ENCODE data around the gene PLA2G4D. TPM values are rescaled to one million over a fixed set of nuclear protein-coding genes. Genes with fewer than 3 reads are reported as not detected.

PLA2G4D gene
- total RNA-seq, 4 donors from 2014 or later: 0.19 to 5.9 (median 0.23) TPM

DNA sequence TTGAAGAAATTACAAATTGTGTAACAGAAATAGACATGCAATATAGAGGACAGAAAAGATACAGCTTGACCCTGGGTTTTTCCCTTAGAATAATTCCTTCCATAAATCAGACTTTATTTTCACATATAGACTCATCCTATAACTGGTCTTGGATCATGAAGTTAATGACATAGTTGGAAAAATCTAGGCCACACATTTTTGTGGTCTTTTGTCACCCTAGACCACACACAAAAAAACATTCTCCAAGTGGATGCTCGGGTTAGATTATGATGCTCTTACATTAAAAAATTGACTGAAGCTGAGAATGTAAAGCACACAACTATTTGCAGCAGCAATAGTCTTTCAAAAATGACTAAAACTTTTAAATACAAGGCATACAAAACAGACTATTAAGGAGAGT, 7.5 kb upstream of the PLA2G4D start:
- H3K27ac ChIP-seq: no peak overlapping the region
- H3K9me3 ChIP-seq: no peaks in the 10 kb centered on the region
- 74 to 83% methylated on average over 1 of the region's 1 CpG for WGBS, 2 donors
- TF ChIP-seq, protein P1, sequence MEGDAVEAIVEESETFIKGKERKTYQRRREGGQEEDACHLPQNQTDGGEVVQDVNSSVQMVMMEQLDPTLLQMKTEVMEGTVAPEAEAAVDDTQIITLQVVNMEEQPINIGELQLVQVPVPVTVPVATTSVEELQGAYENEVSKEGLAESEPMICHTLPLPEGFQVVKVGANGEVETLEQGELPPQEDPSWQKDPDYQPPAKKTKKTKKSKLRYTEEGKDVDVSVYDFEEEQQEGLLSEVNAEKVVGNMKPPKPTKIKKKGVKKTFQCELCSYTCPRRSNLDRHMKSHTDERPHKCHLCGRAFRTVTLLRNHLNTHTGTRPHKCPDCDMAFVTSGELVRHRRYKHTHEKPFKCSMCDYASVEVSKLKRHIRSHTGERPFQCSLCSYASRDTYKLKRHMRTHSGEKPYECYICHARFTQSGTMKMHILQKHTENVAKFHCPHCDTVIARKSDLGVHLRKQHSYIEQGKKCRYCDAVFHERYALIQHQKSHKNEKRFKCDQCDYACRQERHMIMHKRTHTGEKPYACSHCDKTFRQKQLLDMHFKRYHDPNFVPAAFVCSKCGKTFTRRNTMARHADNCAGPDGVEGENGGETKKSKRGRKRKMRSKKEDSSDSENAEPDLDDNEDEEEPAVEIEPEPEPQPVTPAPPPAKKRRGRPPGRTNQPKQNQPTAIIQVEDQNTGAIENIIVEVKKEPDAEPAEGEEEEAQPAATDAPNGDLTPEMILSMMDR (IDR thresholded peaks at IDR 0.05): no peak
- TF ChIP-seq POLR2A (IDR thresholded peaks at IDR 0.05): no peak
- no peaks in the 10 kb centered on the region for H3K36me3 ChIP-seq
- H3K4me3 ChIP-seq: no peak overlapping the region
- no peaks in the 10 kb centered on the region for H3K27me3 ChIP-seq
- DNase-seq: no peak
- intact Hi-C loops (cut with DNase I): no loop called here
- H3K4me1 ChIP-seq: peaks cover 0 to 18% (median 5%) of the 10 kb centered on the region in 3 donors

DNA sequence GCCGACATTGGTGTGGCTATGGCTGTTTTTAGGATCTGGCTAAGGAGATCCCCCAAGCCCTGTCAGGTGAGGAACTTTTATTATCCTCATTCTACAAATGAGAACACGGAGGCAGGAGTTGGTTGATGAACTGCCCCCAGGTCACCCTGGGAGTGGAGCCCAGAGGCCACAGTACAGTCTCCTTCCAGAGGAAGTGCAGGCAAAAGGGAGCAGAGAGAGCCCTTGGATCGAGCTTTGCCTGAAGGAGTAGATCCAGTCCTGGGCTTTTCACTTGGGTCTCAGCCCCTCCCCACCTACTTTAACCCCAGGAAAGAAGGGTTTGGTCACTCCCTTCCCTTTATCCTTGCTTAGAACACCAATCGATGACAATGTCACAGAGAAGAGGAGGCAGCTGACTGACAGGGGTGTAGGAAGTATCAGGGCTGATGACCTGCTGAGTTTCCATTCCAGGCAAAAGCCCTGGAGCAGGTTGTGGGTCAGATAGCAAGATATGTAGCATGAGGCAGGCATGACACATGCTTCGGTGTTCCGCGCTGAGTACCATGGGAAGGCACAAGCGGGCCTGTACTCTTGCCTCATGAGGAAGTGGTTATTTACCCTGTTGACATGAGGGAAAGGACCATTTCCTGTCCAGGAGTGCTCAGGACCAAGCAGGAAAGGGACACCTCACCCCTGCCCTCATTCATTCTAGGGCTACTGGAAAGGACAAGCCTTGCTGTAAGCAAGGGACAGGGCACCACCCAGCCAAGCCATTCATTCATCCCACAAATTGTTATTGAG, 5.8 kb upstream of the PLA2G4D start:
- TF ChIP-seq, protein P1 (IDR thresholded peaks at IDR 0.05): no peak
- Histone ChIP-seq H3K36me3 (no peaks in the 10 kb centered on the region), H3K27me3 (no peaks in the 10 kb centered on the region), H3K4me3 (no peak overlapping the region), H3K27ac (peak overlapping the region in 2 of 4 donors; percentile 21 to 37), H3K4me1 (peaks cover 0 to 5% (median 2%) of the 10 kb centered on the region in 3 donors), H3K9me3 (no peaks in the 10 kb centered on the region)
- no peak for DNase-seq
- WGBS, 2 donors: 45 to 72% methylated on average over 6 to 7 of the region's 8 CpGs
- intact Hi-C loops (cut with DNase I): no loop called here

DNA sequence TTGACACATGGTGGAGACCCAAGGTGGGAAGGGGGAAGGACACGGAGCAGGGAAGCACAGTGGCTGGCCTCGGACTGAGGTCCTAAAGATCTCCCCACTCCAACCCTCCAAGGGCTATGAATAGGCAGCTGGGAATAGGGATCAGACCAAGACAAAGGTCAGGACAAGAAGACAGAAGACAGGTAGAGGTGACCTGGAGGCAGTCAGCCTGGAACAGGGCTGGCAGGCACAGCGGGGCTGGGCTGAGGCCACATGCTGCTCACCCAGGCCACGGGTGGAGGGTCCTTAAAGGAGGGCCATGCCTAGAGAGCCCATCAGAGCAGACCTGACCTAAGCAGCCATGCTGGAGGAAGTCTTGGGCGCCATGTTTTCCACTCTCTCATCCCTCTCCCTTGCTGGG, 2.7 kb upstream of the PLA2G4D start:
- TF ChIP-seq POLR2A (IDR thresholded peaks at IDR 0.05): no peak
- TF ChIP-seq, protein P1 (IDR thresholded peaks at IDR 0.05): no peak
- 94 to 96% methylated on average over 4 to 5 of the region's 5 CpGs for WGBS, 2 donors
- H3K36me3 ChIP-seq: no peaks in the 10 kb centered on the region
- no peak overlapping the region for H3K4me3 ChIP-seq
- no peaks in the 10 kb centered on the region for H3K9me3 ChIP-seq
- H3K4me1 ChIP-seq: peaks cover 5 to 29% (median 19%) of the 10 kb centered on the region in 3 donors
- DNase-seq: no peak
- no peaks in the 10 kb centered on the region for H3K27me3 ChIP-seq
- H3K27ac ChIP-seq: no peak overlapping the region
- intact Hi-C loops (cut with DNase I): no loop called here

DNA sequence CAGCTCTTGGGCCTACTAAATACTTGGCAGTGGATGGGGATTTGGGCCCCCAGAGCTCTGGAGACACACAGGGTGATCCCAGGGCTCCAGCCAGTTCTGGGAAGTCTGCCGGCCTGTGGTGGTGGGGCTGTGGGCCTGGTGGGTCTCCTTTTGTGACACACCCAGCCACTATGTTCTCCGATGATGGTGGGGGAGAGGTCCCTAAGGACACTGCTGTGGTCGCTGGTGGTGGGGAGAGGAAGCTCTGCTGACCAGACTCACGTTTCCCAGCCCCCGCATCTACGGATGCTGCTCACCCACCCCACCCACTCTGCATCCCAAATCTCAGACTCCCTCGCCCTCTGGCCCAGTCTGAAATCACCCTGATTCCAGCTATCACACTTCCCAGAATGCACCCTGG, 396 bp downstream of the PLA2G4D start:
- 60% methylated on average over 1 of the region's 7 CpGs; no CpG with 5 or more reads in 1 of the 2 donors for WGBS, 2 donors

More for the DNA sequence above, 396 bp downstream of the PLA2G4D start:
- H3K27ac ChIP-seq: no peak overlapping the region
- peaks cover 5 to 45% (median 17%) of the 10 kb centered on the region in 3 donors for H3K4me1 ChIP-seq
- intact Hi-C loops (cut with DNase I): no loop called here
- TF ChIP-seq POLR2A (IDR thresholded peaks at IDR 0.05): no peak
- TF ChIP-seq, protein P1 (IDR thresholded peaks at IDR 0.05): no peak
- H3K27me3 ChIP-seq: no peaks in the 10 kb centered on the region
- H3K4me3 ChIP-seq: no peak overlapping the region
- no peaks in the 10 kb centered on the region for H3K36me3 ChIP-seq
- DNase-seq: no peak
- no peaks in the 10 kb centered on the region for H3K9me3 ChIP-seq
